Astrocyte (in vitro differentiated cells and primary cell): ENCODE results near the gene DCAF15. TPM values are rescaled to one million over a fixed set of nuclear protein-coding genes. Genes with fewer than 3 reads are reported as not detected.

Experiments
- DNase-seq: peaks from one replicate; pipeline ENCODE4 v3.0.0-alpha.2; 2010; ENCODE audit warnings: low read depth
- FAIRE-seq: peaks from 2 replicates; lab custom pipeline; 2011; peaks lifted over from hg19 to GRCh38; lab: Jason Lieb, UNC
- H2AFZ ChIP-seq: 2 replicates; pipeline ENCODE4 v1.6.0; 2012; ENCODE audit warnings: low read depth, low read length, inconsistent platforms
- H3K27ac ChIP-seq: 2 replicates; pipeline ENCODE4 v1.5.1; 2011; ENCODE audit warnings: low read depth, low read length, inconsistent platforms
- H3K27me3 ChIP-seq: 2 replicates; pipeline ENCODE4 v1.6.0; 2011; ENCODE audit warnings: low read length, inconsistent platforms; ENCODE audit not compliant: insufficient read depth
- H3K36me3 ChIP-seq: 2 replicates; pipeline ENCODE4 v1.5.1; 2011; ENCODE audit warnings: low read length, inconsistent platforms; ENCODE audit not compliant: insufficient read depth
- H3K4me1 ChIP-seq: 2 replicates; pipeline ENCODE4 v1.5.1; 2011; ENCODE audit warnings: low read length, inconsistent platforms; ENCODE audit not compliant: insufficient read depth
- H3K4me2 ChIP-seq: 2 replicates; pipeline ENCODE4 v1.6.0; 2012; ENCODE audit warnings: low read length, inconsistent platforms
- H3K4me3 ChIP-seq: 2 replicates; pipeline ENCODE4 v1.5.1; 2011; ENCODE audit warnings: low read depth, mild to moderate bottlenecking, low read length, inconsistent platforms; ENCODE audit not compliant: insufficient read depth
- H3K79me2 ChIP-seq: 2 replicates; pipeline ENCODE4 v1.6.0; 2012; ENCODE audit warnings: mild to moderate bottlenecking, low read length, inconsistent platforms; ENCODE audit not compliant: insufficient read depth
- H3K9ac ChIP-seq: 2 replicates; pipeline ENCODE4 v1.6.0; 2012; ENCODE audit warnings: mild to moderate bottlenecking, low read length, inconsistent platforms
- H3K9me3 ChIP-seq: 2 replicates; pipeline ENCODE4 v1.5.1; 2012; ENCODE audit warnings: low read depth, mild to moderate bottlenecking, low read length, inconsistent platforms; ENCODE audit not compliant: insufficient read depth
- H4K20me1 ChIP-seq: 2 replicates; pipeline ENCODE4 v1.6.0; 2012; ENCODE audit warnings: low read length, inconsistent platforms; ENCODE audit not compliant: insufficient read depth
- H3K27ac Mint-ChIP-seq: one replicate; pipeline ENCODE4 v1.8.0; 2021; ENCODE audit warnings: mild to moderate bottlenecking, mixed read lengths; ENCODE audit not compliant: unreplicated experiment
- H3K27me3 Mint-ChIP-seq: one replicate; pipeline ENCODE4 v1.8.0; 2021; ENCODE audit warnings: low read depth, mixed read lengths; ENCODE audit not compliant: unreplicated experiment
- H3K36me3 Mint-ChIP-seq: one replicate; pipeline ENCODE4 v1.8.0; 2021; ENCODE audit warnings: low read depth, mixed read lengths; ENCODE audit not compliant: unreplicated experiment
- H3K4me1 Mint-ChIP-seq: one replicate; pipeline ENCODE4 v1.8.0; 2021; ENCODE audit warnings: low read depth, mixed read lengths; ENCODE audit not compliant: unreplicated experiment
- H3K4me3 Mint-ChIP-seq: one replicate; pipeline ENCODE4 v1.8.0; 2021; ENCODE audit warnings: mild to moderate bottlenecking, moderate library complexity, mixed read lengths; ENCODE audit not compliant: unreplicated experiment
- H3K9me3 Mint-ChIP-seq: one replicate; pipeline ENCODE4 v1.8.0; 2021; ENCODE audit warnings: mild to moderate bottlenecking, mixed read lengths; ENCODE audit not compliant: unreplicated experiment
- EZH2 ChIP-seq: IDR thresholded peaks from 2 replicates; pipeline ENCODE4 v1.6.1; 2012; ENCODE audit warnings: mild to moderate bottlenecking, low read length, inconsistent platforms; ENCODE audit not compliant: insufficient read depth
- total RNA-seq: library from RNA; stranded (reverse); gene quantifications from 2 replicates; pipeline ENCODE4 v1.2.1, GENCODE V29; 2021
- TF ChIP-seq, protein P1 (sequence below): IDR thresholded peaks from 2 replicates; pipeline ENCODE4 v1.5.1; 2011; ENCODE audit warnings: low read depth, mild to moderate bottlenecking, inconsistent platforms, low read length, moderate library complexity; ENCODE audit not compliant: insufficient read depth

The DCAF15 gene
- total RNA-seq, 1 donor from 2014 or later: 32.2 TPM

- DNase-seq (no peak), FAIRE-seq (no peak)
- H3K27ac Mint-ChIP-seq: no peak overlapping the region
- Histone ChIP-seq H3K4me1 (peaks cover 7% of the 10 kb centered on the region), H3K27ac (no peak overlapping the region), H3K4me3 (no peak overlapping the region), H3K9me3 (no peaks in the 10 kb centered on the region), H2AFZ (no peak overlapping the region), H3K9ac (no peak overlapping the region), H3K36me3 (peaks cover 6% of the 10 kb centered on the region), H3K79me2 (peaks cover 19% of the 10 kb centered on the region), H4K20me1 (peaks cover 26% of the 10 kb centered on the region), H3K4me2 (no peak overlapping the region), H3K27me3 (no peaks in the 10 kb centered on the region)
- TF ChIP-seq, protein P1, sequence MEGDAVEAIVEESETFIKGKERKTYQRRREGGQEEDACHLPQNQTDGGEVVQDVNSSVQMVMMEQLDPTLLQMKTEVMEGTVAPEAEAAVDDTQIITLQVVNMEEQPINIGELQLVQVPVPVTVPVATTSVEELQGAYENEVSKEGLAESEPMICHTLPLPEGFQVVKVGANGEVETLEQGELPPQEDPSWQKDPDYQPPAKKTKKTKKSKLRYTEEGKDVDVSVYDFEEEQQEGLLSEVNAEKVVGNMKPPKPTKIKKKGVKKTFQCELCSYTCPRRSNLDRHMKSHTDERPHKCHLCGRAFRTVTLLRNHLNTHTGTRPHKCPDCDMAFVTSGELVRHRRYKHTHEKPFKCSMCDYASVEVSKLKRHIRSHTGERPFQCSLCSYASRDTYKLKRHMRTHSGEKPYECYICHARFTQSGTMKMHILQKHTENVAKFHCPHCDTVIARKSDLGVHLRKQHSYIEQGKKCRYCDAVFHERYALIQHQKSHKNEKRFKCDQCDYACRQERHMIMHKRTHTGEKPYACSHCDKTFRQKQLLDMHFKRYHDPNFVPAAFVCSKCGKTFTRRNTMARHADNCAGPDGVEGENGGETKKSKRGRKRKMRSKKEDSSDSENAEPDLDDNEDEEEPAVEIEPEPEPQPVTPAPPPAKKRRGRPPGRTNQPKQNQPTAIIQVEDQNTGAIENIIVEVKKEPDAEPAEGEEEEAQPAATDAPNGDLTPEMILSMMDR: no peak
- no peak for TF ChIP-seq EZH2
- H3K36me3 Mint-ChIP-seq: peaks cover 18% of the 10 kb centered on the region
- no peak overlapping the region for H3K4me3 Mint-ChIP-seq
- H3K27me3 Mint-ChIP-seq: no peaks in the 10 kb centered on the region
- peaks cover 3% of the 10 kb centered on the region for H3K4me1 Mint-ChIP-seq
- no peaks in the 10 kb centered on the region for H3K9me3 Mint-ChIP-seq
Observed at GRCh38 chr19:13955662-13956364, 3.5 kb downstream of the DCAF15 start.

GRCh38 chr19:13956365-13956744, 4.0 kb downstream of the DCAF15 start:
- DNase-seq (no peak), FAIRE-seq (no peak)
- Mint-ChIP-seq H3K4me3 (no peak overlapping the region), H3K36me3 (peaks cover 18% of the 10 kb centered on the region), H3K27me3 (no peaks in the 10 kb centered on the region), H3K4me1 (peaks cover 4% of the 10 kb centered on the region), H3K27ac (no peak overlapping the region), H3K9me3 (no peaks in the 10 kb centered on the region)
- peaks cover 6% of the 10 kb centered on the region for H3K36me3 ChIP-seq
- H2AFZ ChIP-seq: no peak overlapping the region
- H3K9ac ChIP-seq: no peak overlapping the region
- H3K4me3 ChIP-seq: no peak overlapping the region
- no peaks in the 10 kb centered on the region for H3K27me3 ChIP-seq
- TF ChIP-seq EZH2: no peak
- peaks cover 19% of the 10 kb centered on the region for H3K79me2 ChIP-seq
- H4K20me1 ChIP-seq: peaks cover 26% of the 10 kb centered on the region
- no peaks in the 10 kb centered on the region for H3K9me3 ChIP-seq
- H3K4me1 ChIP-seq: peaks cover 7% of the 10 kb centered on the region
- H3K4me2 ChIP-seq: no peak overlapping the region
- H3K27ac ChIP-seq: no peak overlapping the region

DNA sequence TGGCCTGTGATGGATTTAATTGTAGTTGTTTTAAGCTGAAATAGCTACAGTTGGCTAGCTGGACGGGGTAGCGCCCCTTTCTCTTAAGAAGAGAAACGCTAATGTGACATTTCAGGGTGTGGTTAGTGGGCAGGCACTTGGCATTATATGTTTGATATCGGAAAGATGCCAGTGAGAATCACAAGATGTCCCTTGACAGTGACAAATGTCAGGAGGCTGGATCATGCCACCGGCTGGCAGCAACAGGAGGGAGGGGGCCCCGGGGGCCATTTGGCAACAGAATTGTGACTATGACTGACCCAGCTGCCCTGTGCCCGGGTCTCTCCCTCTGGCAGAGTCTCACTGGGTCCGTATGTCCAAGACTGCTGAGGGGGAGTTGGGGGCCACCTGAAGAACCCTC, 4.7 kb downstream of the DCAF15 start:
- Histone ChIP-seq H3K36me3 (peaks cover 6% of the 10 kb centered on the region), H3K79me2 (peaks cover 19% of the 10 kb centered on the region), H3K4me2 (no peak overlapping the region), H2AFZ (no peak overlapping the region), H3K4me1 (peaks cover 7% of the 10 kb centered on the region), H3K9ac (no peak overlapping the region), H3K27ac (no peak overlapping the region), H3K4me3 (no peak overlapping the region), H4K20me1 (peaks cover 26% of the 10 kb centered on the region), H3K27me3 (no peaks in the 10 kb centered on the region), H3K9me3 (no peaks in the 10 kb centered on the region)
- peaks cover 22% of the 10 kb centered on the region for H3K36me3 Mint-ChIP-seq
- TF ChIP-seq, protein P1: no peak
- TF ChIP-seq EZH2: no peak
- H3K4me1 Mint-ChIP-seq: peaks cover 5% of the 10 kb centered on the region
- no peak for DNase-seq
- H3K27me3 Mint-ChIP-seq: no peaks in the 10 kb centered on the region
- H3K27ac Mint-ChIP-seq: no peak overlapping the region
- no peak for FAIRE-seq
- H3K9me3 Mint-ChIP-seq: no peaks in the 10 kb centered on the region
- H3K4me3 Mint-ChIP-seq: no peak overlapping the region
